Measurements from ENCODE around the gene TMEM138.

TMEM138 gene

GRCh38 chr11:61333550-61334433 lies 28.4 kb upstream of the TMEM138 start:
- peaks cover 37% of the 10 kb centered on the region for H3K36me3 ChIP-seq (ENCODE audit: control insufficient read depth, insufficient read depth, low read length)
- 36 to 53% methylated on average over 8 to 11 of the region's 19 CpGs for WGBS, 2 experiments (ENCODE audit: insufficient coverage in 2 of 2)
- peak overlapping the region; percentile 85 for H3K27ac ChIP-seq (ENCODE audit: low read depth, low read length, severe bottlenecking)
- H3K9me3 ChIP-seq (ENCODE audit: control insufficient read depth, low read length), result no peaks in the 10 kb centered on the region
- peaks cover 16% of the 10 kb centered on the region for H3K4me1 ChIP-seq (ENCODE audit: control insufficient read depth, insufficient read depth, low read length, poor library complexity, severe bottlenecking)
- H3K4me3 ChIP-seq (ENCODE audit: extremely low read depth, insufficient read depth, low read length, poor library complexity, severe bottlenecking), result peak overlapping the region; percentile 96

- Histone ChIP-seq H3K36me3 (ENCODE audit: control insufficient read depth, insufficient read depth, low read length) (peaks cover 28% of the 10 kb centered on the region), H3K4me3 (ENCODE audit: extremely low read depth, insufficient read depth, low read length, poor library complexity, severe bottlenecking) (no peak overlapping the region), H3K4me1 (ENCODE audit: control insufficient read depth, insufficient read depth, low read length, poor library complexity, severe bottlenecking) (peaks cover 16% of the 10 kb centered on the region), H3K9me3 (ENCODE audit: control insufficient read depth, low read length) (no peaks in the 10 kb centered on the region), H3K27ac (ENCODE audit: low read depth, low read length, severe bottlenecking) (no peak overlapping the region)
- WGBS, 2 experiments (ENCODE audit: insufficient coverage in 2 of 2), result 91 to 98% methylated on average over 14 to 15 of the region's 16 CpGs
Observed at GRCh38 chr11:61334434-61335354, 27.5 kb upstream of the TMEM138 start.

DNA sequence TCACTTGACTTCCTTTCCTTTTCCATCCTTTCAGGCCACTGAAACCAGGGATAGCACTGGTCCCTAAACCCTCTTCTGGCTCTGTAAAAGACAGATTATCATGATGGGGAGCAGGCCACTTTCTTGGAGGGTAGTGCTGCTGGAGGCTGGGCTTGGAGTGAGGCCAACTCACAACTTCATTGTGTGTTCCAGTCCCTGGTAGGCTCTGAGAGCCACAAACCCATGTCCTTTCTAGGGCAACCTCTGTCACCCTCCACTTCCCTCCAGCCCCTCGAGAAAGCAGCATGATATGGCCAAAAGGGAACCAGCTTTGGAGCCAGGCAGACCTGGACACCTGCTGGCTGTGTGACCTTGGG lies 26.8 kb upstream of the TMEM138 start:
- Histone ChIP-seq H3K9me3 (ENCODE audit: control insufficient read depth, low read length) (no peaks in the 10 kb centered on the region), H3K4me3 (ENCODE audit: extremely low read depth, insufficient read depth, low read length, poor library complexity, severe bottlenecking) (no peak overlapping the region), H3K4me1 (ENCODE audit: control insufficient read depth, insufficient read depth, low read length, poor library complexity, severe bottlenecking) (peaks cover 16% of the 10 kb centered on the region), H3K27ac (ENCODE audit: low read depth, low read length, severe bottlenecking) (no peak overlapping the region), H3K36me3 (ENCODE audit: control insufficient read depth, insufficient read depth, low read length) (peaks cover 22% of the 10 kb centered on the region)
- WGBS, 2 experiments (ENCODE audit: insufficient coverage in 2 of 2), result 67% methylated on average over 1 of the region's 1 CpG; no CpG with 5 or more reads in 1 of the 2 experiments

- no peak overlapping the region for H3K27ac ChIP-seq (ENCODE audit: low read depth, low read length, severe bottlenecking)
Observed at GRCh38 chr11:61336171-61336935, 25.8 kb upstream of the TMEM138 start.

DNA sequence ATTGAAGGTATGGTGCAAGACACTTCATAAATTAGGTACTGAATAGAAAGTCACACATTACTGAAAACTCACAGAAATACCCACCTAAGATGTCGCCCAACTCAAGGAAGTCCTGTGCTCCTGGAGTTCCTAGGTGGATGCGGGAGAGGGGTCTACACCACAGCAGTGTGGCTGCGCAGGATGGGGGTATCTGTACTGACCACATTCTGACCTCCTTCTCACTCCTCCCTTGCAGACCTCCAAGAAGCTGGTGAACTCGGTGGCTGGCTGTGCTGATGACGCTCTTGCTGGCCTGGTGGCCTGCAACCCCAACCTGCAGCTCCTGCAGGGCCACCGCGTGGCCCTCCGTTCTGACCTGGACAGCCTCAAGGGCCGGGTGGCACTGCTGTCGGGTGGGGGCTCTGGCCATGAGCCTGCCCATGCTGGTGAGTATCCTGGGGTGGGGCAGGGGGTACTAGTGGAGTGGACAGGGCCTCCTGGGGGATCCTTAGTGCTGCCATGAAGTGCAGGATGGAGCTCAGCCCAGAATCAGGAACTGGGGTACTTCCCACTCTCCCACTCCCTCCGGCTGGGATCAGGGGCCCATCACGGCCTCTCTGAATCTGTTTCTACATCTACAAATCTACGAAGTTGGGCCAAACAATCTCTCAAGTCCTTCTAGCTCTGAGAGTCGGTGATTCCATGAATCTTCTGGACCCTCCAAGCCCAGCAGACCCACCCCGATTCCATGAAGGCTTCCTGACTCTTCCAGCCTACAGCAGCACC lies 24.3 kb upstream of the TMEM138 start:
- Histone ChIP-seq H3K27ac (ENCODE audit: low read depth, low read length, severe bottlenecking) (no peak overlapping the region), H3K4me1 (ENCODE audit: control insufficient read depth, insufficient read depth, low read length, poor library complexity, severe bottlenecking) (peaks cover 6% of the 10 kb centered on the region), H3K4me3 (ENCODE audit: extremely low read depth, insufficient read depth, low read length, poor library complexity, severe bottlenecking) (no peak overlapping the region), H3K9me3 (ENCODE audit: control insufficient read depth, low read length) (no peaks in the 10 kb centered on the region), H3K36me3 (ENCODE audit: control insufficient read depth, insufficient read depth, low read length) (peaks cover 10% of the 10 kb centered on the region)
- WGBS, 2 experiments (ENCODE audit: insufficient coverage in 2 of 2), result 90 to 91% methylated on average over 7 to 14 of the region's 15 CpGs

More at GRCh38 chr11:61336171-61336935, 25.8 kb upstream of the TMEM138 start:
- H3K9me3 ChIP-seq (ENCODE audit: control insufficient read depth, low read length), result no peaks in the 10 kb centered on the region
- no peak overlapping the region for H3K4me3 ChIP-seq (ENCODE audit: extremely low read depth, insufficient read depth, low read length, poor library complexity, severe bottlenecking)
- H3K36me3 ChIP-seq (ENCODE audit: control insufficient read depth, insufficient read depth, low read length), result peaks cover 11% of the 10 kb centered on the region
- WGBS, 2 experiments (ENCODE audit: insufficient coverage in 2 of 2), result 37 to 40% methylated on average over 7 to 8 of the region's 8 CpGs
- H3K4me1 ChIP-seq (ENCODE audit: control insufficient read depth, insufficient read depth, low read length, poor library complexity, severe bottlenecking), result peaks cover 10% of the 10 kb centered on the region

GRCh38 chr11:61338783-61339489 lies 23.2 kb upstream of the TMEM138 start:
- no peak overlapping the region for H3K4me3 ChIP-seq (ENCODE audit: extremely low read depth, insufficient read depth, low read length, poor library complexity, severe bottlenecking)
- H3K9me3 ChIP-seq (ENCODE audit: control insufficient read depth, low read length), result no peaks in the 10 kb centered on the region
- H3K4me1 ChIP-seq (ENCODE audit: control insufficient read depth, insufficient read depth, low read length, poor library complexity, severe bottlenecking), result peaks cover under 1% of the 10 kb centered on the region
- no peak overlapping the region for H3K27ac ChIP-seq (ENCODE audit: low read depth, low read length, severe bottlenecking)
- 91 to 96% methylated on average over 22 to 25 of the region's 26 CpGs for WGBS, 2 experiments (ENCODE audit: insufficient coverage in 2 of 2)
- H3K36me3 ChIP-seq (ENCODE audit: control insufficient read depth, insufficient read depth, low read length), result peaks cover 17% of the 10 kb centered on the region

DNA sequence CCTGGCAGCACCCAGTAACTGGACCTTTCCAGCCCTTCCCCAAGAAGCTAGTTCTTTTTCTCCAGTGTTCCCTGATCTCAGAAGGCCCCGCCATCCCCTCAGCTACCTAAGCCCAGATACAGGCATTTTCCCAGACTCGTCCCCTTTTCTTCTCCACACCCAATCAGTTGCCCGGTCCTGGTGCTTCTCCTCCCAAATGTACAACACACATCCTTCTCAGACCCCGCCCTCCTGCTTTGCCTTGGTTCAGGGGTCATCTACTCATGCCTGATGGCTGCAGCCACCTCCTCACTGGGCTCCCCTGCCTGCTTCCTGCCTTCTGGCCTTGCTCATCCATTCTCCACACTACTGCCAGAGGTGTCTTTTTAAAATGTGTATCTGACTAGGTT lies 22.7 kb upstream of the TMEM138 start:
- Histone ChIP-seq H3K27ac (ENCODE audit: low read depth, low read length, severe bottlenecking) (no peak overlapping the region), H3K4me3 (ENCODE audit: extremely low read depth, insufficient read depth, low read length, poor library complexity, severe bottlenecking) (no peak overlapping the region), H3K36me3 (ENCODE audit: control insufficient read depth, insufficient read depth, low read length) (peaks cover 20% of the 10 kb centered on the region), H3K4me1 (ENCODE audit: control insufficient read depth, insufficient read depth, low read length, poor library complexity, severe bottlenecking) (no peaks in the 10 kb centered on the region), H3K9me3 (ENCODE audit: control insufficient read depth, low read length) (no peaks in the 10 kb centered on the region)
- 90% methylated on average over 4 of the region's 4 CpGs for whole genome bisulfite sequencing, 2 experiments (ENCODE audit: insufficient coverage in 2 of 2)

GRCh38 chr11:61340979-61341378 lies 21.2 kb upstream of the TMEM138 start:
- H3K4me3 ChIP-seq (ENCODE audit: extremely low read depth, insufficient read depth, low read length, poor library complexity, severe bottlenecking), result no peak overlapping the region
- H3K36me3 ChIP-seq (ENCODE audit: control insufficient read depth, insufficient read depth, low read length), result peaks cover 23% of the 10 kb centered on the region
- H3K9me3 ChIP-seq (ENCODE audit: control insufficient read depth, low read length), result no peaks in the 10 kb centered on the region
- no peaks in the 10 kb centered on the region for H3K4me1 ChIP-seq (ENCODE audit: control insufficient read depth, insufficient read depth, low read length, poor library complexity, severe bottlenecking)
- H3K27ac ChIP-seq (ENCODE audit: low read depth, low read length, severe bottlenecking), result no peak overlapping the region
- WGBS, 2 experiments (ENCODE audit: insufficient coverage in 2 of 2), result 100% methylated on average over 1 to 2 of the region's 2 CpGs

DNA sequence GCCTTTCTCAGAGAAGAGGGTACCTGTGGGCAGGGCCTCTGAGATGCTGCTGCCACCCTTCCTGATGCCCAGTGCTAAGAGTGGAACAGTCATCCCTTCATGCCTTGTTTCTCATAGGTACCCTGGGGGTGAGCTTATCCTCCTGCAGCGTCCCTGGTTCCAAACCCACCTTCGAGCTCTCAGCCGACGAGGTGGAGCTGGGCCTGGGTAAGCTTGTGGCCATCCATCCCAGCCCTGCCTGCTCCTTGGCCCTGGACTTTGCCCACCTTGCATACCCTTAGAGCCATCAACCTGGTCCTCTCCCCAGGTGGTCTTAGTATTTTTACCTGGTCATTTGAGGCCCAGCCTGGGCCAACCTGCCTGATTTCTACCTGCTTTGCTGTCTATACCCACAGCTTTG lies 20.5 kb upstream of the TMEM138 start:
- Histone ChIP-seq H3K4me1 (ENCODE audit: control insufficient read depth, insufficient read depth, low read length, poor library complexity, severe bottlenecking) (no peaks in the 10 kb centered on the region), H3K4me3 (ENCODE audit: extremely low read depth, insufficient read depth, low read length, poor library complexity, severe bottlenecking) (no peak overlapping the region), H3K27ac (ENCODE audit: low read depth, low read length, severe bottlenecking) (no peak overlapping the region), H3K36me3 (ENCODE audit: control insufficient read depth, insufficient read depth, low read length) (peaks cover 23% of the 10 kb centered on the region), H3K9me3 (ENCODE audit: control insufficient read depth, low read length) (no peaks in the 10 kb centered on the region)
- 94 to 97% methylated on average over 4 of the region's 4 CpGs for WGBS, 2 experiments (ENCODE audit: insufficient coverage in 2 of 2)
